Glutamatergic neuron (in vitro differentiated cells): ENCODE measurements around the gene SKI. TPM values are rescaled to one million over a fixed set of nuclear protein-coding genes. Genes with fewer than 3 reads are reported as not detected.

Source experiments
- DNase-seq: peaks from one replicate; pipeline ENCODE4 v3.0.0; 2022
- H3K27ac Mint-ChIP-seq: one replicate; pipeline ENCODE4 v1.8.0; 2020; ENCODE audit warnings: mild to moderate bottlenecking, mixed read lengths, inconsistent platforms; ENCODE audit not compliant: unreplicated experiment
- H3K27me3 Mint-ChIP-seq: one replicate; pipeline ENCODE4 v1.8.0; 2020; ENCODE audit warnings: mild to moderate bottlenecking, moderate library complexity, mixed read lengths, inconsistent platforms; ENCODE audit not compliant: unreplicated experiment
- H3K36me3 Mint-ChIP-seq: one replicate; pipeline ENCODE4 v1.8.0; 2020; ENCODE audit warnings: mild to moderate bottlenecking, mixed read lengths, inconsistent platforms; ENCODE audit not compliant: unreplicated experiment
- H3K4me1 Mint-ChIP-seq: one replicate; pipeline ENCODE4 v1.8.0; 2020; ENCODE audit warnings: mild to moderate bottlenecking, low read depth, mixed read lengths, inconsistent platforms; ENCODE audit not compliant: unreplicated experiment
- H3K4me3 Mint-ChIP-seq: one replicate; pipeline ENCODE4 v1.8.0; 2020; ENCODE audit warnings: mild to moderate bottlenecking, mixed read lengths, inconsistent platforms; ENCODE audit not compliant: unreplicated experiment
- H3K9me3 Mint-ChIP-seq: one replicate; pipeline ENCODE4 v1.8.0; 2020; ENCODE audit warnings: mild to moderate bottlenecking, moderate library complexity, mixed read lengths, inconsistent platforms; ENCODE audit not compliant: unreplicated experiment
- total RNA-seq: library from RNA; stranded (reverse); fragmentation: NEBNext Ultra II Directional; extraction: Animal tissue kit (Norgen Biotek cat#: 25700); gene quantifications from one replicate; pipeline ENCODE4 v1.2.1, GENCODE V29; 2021; ENCODE audit not compliant: unreplicated experiment
- TF ChIP-seq, protein P1 (sequence below): fragments of 200-600 bp; sonication (generic); IDR thresholded peaks from one replicate; pipeline ENCODE4 v1.5.0; 2021; ENCODE audit not compliant: partially characterized antibody, unreplicated experiment

The SKI gene
- total RNA-seq, 1 donor from 2014 or later, result 143 TPM

DNA sequence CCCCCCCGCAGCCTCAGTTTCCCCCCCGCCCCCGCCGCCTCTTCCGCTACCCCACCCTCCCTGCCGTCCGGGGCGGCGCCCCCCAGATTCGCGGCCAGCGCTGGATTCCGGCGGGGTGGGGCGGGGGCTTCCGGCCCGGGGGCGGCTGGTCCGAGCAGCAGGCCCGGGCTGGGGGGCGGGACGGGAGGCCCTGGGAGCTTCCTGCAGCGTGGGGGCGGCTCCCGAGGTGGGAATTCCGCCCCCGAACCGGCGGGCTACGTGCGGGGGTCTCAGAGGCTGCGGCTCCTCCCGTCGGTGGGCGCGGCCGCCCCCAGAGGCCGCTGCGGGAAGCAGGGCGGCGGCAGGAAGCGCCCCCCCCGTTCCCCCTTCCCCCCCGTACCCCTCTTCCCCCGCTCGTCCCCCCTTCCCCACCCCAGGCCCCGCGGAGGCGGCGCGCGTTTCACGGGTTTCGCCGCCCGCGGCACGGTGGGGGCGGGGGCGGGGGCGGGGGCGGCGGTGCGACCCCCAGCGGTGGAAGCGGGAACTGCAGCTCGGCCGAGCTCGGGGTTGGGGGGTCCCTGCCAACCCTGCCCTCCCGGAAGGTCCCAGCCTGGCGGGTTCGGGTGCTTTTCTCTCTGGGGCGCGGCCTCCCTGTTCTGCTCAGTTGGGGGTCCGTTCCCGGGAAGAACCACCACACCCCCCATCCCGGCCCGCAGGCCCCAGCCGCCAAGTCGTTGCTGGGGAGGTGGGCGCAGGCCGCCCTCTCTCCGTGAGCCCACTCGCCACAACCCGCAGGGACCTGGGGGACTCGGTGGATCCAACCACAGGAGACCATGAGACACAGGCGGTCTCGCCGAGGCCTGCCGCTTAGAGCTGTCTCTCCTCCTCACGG is 86.9 kb downstream of the SKI start:
- Mint-ChIP-seq H3K4me3 (no peak overlapping the region), H3K27me3 (no peaks in the 10 kb centered on the region), H3K9me3 (peaks cover 3% of the 10 kb centered on the region), H3K36me3 (no peaks in the 10 kb centered on the region), H3K27ac (no peak overlapping the region), H3K4me1 (no peaks in the 10 kb centered on the region)
- no peak for DNase-seq
- TF ChIP-seq, protein P1, sequence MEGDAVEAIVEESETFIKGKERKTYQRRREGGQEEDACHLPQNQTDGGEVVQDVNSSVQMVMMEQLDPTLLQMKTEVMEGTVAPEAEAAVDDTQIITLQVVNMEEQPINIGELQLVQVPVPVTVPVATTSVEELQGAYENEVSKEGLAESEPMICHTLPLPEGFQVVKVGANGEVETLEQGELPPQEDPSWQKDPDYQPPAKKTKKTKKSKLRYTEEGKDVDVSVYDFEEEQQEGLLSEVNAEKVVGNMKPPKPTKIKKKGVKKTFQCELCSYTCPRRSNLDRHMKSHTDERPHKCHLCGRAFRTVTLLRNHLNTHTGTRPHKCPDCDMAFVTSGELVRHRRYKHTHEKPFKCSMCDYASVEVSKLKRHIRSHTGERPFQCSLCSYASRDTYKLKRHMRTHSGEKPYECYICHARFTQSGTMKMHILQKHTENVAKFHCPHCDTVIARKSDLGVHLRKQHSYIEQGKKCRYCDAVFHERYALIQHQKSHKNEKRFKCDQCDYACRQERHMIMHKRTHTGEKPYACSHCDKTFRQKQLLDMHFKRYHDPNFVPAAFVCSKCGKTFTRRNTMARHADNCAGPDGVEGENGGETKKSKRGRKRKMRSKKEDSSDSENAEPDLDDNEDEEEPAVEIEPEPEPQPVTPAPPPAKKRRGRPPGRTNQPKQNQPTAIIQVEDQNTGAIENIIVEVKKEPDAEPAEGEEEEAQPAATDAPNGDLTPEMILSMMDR, result peak; percentile 100

DNA sequence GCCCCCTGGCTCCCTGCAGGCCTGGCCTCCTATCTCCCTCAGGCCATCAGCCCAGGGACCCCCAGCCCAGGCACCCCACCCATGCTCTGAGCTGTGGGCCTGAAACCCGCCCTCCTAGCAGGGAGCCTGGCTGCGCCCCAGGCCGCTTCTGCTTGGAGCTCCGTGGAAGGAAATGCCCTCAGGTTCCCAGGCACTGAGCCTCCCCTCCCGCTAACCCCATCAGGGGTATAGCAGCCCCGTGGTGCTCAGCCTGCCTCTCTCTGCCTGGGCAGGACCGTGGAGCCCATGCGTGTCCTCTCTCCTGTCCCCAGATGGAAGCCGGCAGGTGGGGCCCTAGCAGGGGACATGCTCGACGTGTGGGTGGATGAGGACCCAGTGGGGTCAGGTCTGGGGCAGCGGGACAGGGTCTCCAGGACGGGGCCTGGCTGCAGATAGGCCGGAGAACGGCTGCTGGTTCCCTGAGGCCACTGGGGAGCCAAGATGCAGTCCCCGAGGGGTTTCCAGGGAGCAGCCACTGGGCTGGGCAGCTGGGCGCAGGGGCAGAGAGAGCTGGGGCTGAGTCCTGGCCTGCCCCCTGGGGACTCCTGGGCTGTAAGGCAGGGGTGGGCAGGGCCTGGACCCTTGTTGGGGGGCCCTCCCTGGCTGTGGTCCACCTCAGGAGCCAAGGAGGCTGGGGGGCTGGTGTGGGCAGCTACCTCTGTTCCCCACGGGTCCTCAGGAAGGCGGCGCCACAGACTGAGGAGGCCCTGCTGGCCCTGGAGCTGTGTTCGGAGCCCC is 87.7 kb downstream of the SKI start:
- H3K27ac Mint-ChIP-seq, result no peak overlapping the region
- DNase-seq, result no peak

DNA sequence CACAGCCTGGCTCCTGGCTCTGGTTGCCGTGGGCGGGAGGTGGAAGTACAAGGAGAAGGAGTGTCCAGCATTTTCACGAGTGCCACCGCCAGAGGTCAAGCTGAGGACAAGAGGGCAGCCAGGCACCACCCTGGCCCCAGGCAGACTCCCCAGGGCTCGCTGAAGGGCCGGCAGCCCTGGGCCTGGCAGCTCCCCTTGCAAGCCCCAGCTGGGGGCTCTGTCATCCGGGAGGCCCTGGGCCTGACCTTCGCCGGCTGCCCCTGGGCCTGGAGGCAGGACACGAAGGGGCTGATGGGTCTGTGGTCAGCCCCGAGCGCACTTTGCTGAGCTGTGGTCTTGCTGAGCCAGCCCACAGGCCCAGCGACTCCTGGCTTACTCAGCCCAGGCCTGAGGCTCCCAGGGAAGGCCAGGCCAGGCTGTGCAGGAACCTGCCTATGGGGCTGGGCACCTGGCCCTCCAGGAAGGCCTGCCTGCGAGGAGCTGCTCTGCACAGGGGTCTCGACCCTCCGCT is 88.4 kb downstream of the SKI start:
- Mint-ChIP-seq H3K36me3 (no peaks in the 10 kb centered on the region), H3K27ac (peak overlapping the region; percentile 33), H3K4me3 (no peak overlapping the region), H3K27me3 (peaks cover under 1% of the 10 kb centered on the region), H3K9me3 (no peaks in the 10 kb centered on the region), H3K4me1 (no peaks in the 10 kb centered on the region)
- no peak for DNase-seq
- TF ChIP-seq, protein P1, result no peak

More for the DNA sequence above, 87.7 kb downstream of the SKI start:
- TF ChIP-seq, protein P1, result no peak
- Mint-ChIP-seq H3K4me3 (no peak overlapping the region), H3K27me3 (no peaks in the 10 kb centered on the region), H3K36me3 (no peaks in the 10 kb centered on the region), H3K4me1 (no peaks in the 10 kb centered on the region), H3K9me3 (no peaks in the 10 kb centered on the region)

DNA sequence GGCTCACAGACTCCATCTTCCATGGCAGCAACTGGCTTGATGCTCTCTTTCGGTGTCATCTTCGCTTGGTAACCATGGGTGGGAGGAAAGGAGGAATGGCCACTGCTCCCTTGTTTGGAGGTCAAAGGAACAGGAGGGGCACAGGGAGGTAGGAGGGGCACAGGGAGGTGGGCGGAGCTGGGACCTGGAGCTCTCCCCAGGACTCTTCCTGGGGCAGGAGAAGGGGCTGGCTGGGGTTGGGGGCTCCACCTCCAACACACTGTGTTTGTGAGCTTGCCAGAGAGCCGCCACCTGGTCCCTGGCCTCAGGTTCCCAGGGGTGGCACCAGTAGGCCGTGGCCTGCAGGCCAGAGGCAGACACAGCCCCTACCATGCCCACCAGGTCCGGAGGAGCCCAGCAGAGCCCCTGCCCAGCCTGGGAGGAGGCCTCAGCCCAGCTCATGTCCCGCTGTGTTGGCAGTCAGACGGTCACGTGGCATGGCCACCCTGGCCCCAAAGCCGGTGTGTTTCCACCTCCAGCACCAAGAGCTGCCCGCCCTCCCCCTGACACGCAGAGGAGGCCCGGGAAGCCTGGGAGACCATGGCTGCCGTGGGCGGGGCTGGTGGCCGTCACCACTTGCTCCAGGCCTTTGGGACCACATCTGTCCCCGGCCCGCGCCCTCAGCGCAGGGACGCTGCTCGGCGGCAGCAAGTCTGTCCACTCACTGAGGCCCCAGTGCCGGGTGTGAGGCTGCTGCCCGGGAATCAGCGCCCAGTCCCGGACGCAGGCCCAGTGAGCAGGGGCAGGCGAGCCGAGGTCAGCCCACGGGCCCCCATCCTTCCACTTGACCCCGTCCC is 89.3 kb downstream of the SKI start:
- H3K4me3 Mint-ChIP-seq, result no peak overlapping the region
- TF ChIP-seq, protein P1, result no peak
- H3K36me3 Mint-ChIP-seq, result no peaks in the 10 kb centered on the region
- H3K27me3 Mint-ChIP-seq, result peaks cover 2% of the 10 kb centered on the region
- H3K9me3 Mint-ChIP-seq, result no peaks in the 10 kb centered on the region
- H3K4me1 Mint-ChIP-seq, result no peaks in the 10 kb centered on the region
- no peak overlapping the region for H3K27ac Mint-ChIP-seq
- DNase-seq, result no peak
